Measurements from ENCODE around the gene RNGTT. TPM values are rescaled to one million over a fixed set of nuclear protein-coding genes. Genes with fewer than 3 reads are reported as not detected.

Gene RNGTT
- total and polyA plus RNA-seq, 8 donors: 1.8 to 31.6 (median 5.8) TPM

- WGBS, 5 donors: 62 to 80% (median 68%) methylated on average over 4 of the region's 4 CpGs
- H3K27me3 ChIP-seq: no peaks in the 10 kb centered on the region
- TF ChIP-seq CTCF (IDR thresholded peaks at IDR 0.05): no peak
- TF ChIP-seq EP300 (IDR thresholded peaks at IDR 0.05): no peak
- TF ChIP-seq POLR2A (IDR thresholded peaks at IDR 0.05): no peak
- TF ChIP-seq POLR2AphosphoS5 (IDR thresholded peaks at IDR 0.05): no peak
- H3K27ac ChIP-seq: no peak overlapping the region
- no peaks in the 10 kb centered on the region for H3K4me1 ChIP-seq
- no peaks in the 10 kb centered on the region for H3K9me3 ChIP-seq
- intact Hi-C loops (cut with DNase I; ENCODE audit: low total_unique reads): no loop called here
- H3K4me3 ChIP-seq: no peak overlapping the region
- peaks cover 0 to 18% (median 16%) of the 10 kb centered on the region in 4 donors for H3K36me3 ChIP-seq
- DNase-seq: no peak
These were observed 351.7 kb downstream of the RNGTT start for GRCh38 chr6:88611721-88612120.

DNA sequence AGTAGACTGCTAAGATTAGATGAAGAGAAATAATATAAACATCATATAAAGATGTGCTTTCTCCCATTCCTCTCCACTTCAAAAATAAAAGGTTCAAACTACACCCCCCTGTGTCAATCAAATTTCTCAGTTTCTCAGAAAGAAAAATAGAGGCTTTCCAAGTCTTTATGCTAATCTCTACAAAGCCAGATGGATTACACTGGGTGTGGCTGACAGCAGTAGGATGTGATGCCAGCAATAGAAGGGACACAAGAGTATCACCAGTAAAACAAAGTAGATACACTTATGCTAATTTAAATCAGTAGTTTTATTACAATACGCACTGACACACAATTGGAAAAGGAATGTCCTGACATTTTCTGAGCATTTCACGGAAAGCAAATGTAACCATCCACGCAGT lies 353.4 kb downstream of the RNGTT start:
- intact Hi-C loops (cut with DNase I; ENCODE audit: low total_unique reads): no loop called here
- no peak for DNase-seq
- H3K4me3 ChIP-seq: no peak overlapping the region
- H3K9me3 ChIP-seq: no peaks in the 10 kb centered on the region
- no peaks in the 10 kb centered on the region for H3K27me3 ChIP-seq
- no peaks in the 10 kb centered on the region for H3K4me1 ChIP-seq
- TF ChIP-seq CTCF (IDR thresholded peaks at IDR 0.05): no peak
- no peak for TF ChIP-seq POLR2AphosphoS5 (IDR thresholded peaks at IDR 0.05)
- no peak for TF ChIP-seq POLR2A (IDR thresholded peaks at IDR 0.05)
- TF ChIP-seq EP300 (IDR thresholded peaks at IDR 0.05): no peak
- no peak overlapping the region for H3K27ac ChIP-seq
- 91 to 99% (median 97%) methylated on average over 3 of the region's 3 CpGs for WGBS, 5 donors
- peaks cover 0 to 18% (median 16%) of the 10 kb centered on the region in 4 donors for H3K36me3 ChIP-seq

- no peak overlapping the region for H3K27ac ChIP-seq
- no peaks in the 10 kb centered on the region for H3K9me3 ChIP-seq
- 72 to 77% (median 73%) methylated on average over 3 of the region's 3 CpGs for WGBS, 5 donors
- no peaks in the 10 kb centered on the region for H3K27me3 ChIP-seq
- TF ChIP-seq EP300 (IDR thresholded peaks at IDR 0.05): no peak
- TF ChIP-seq POLR2A (IDR thresholded peaks at IDR 0.05): no peak
- TF ChIP-seq POLR2AphosphoS5 (IDR thresholded peaks at IDR 0.05): no peak
- no peak for TF ChIP-seq CTCF (IDR thresholded peaks at IDR 0.05)
- no peaks in the 10 kb centered on the region for H3K4me1 ChIP-seq
- no peaks in the 10 kb centered on the region for H3K36me3 ChIP-seq
- no peak overlapping the region for H3K4me3 ChIP-seq
- intact Hi-C loops (cut with DNase I; ENCODE audit: low total_unique reads): no loop called here
- DNase-seq: no peak
These were observed 358.1 kb downstream of the RNGTT start for GRCh38 chr6:88605271-88605670.

- DNase-seq: no peak
- Histone ChIP-seq H3K27me3 (no peaks in the 10 kb centered on the region), H3K4me3 (no peak overlapping the region), H3K9me3 (no peaks in the 10 kb centered on the region), H3K27ac (no peak overlapping the region), H3K36me3 (no peaks in the 10 kb centered on the region), H3K4me1 (no peaks in the 10 kb centered on the region)
- TF ChIP-seq POLR2AphosphoS5 (IDR thresholded peaks at IDR 0.05): no peak
- TF ChIP-seq POLR2A (IDR thresholded peaks at IDR 0.05): no peak
- TF ChIP-seq CTCF (IDR thresholded peaks at IDR 0.05): no peak
- TF ChIP-seq EP300 (IDR thresholded peaks at IDR 0.05): no peak
- 76 to 88% (median 82%) methylated on average over 6 of the region's 6 CpGs for WGBS, 5 donors
- intact Hi-C loops (cut with DNase I; ENCODE audit: low total_unique reads): no loop called here
These were observed 363.8 kb downstream of the RNGTT start for GRCh38 chr6:88599571-88599970.
